HG02852 (cell line): Measurements from ENCODE around the gene DYNC2H1.

Source experiments
- ATAC-seq: cut with Tn5 transposase; IDR thresholded peaks from one replicate; pipeline ENCODE4 v1.9.1; 2021; ENCODE audit warnings: mild to moderate bottlenecking, moderate library complexity; ENCODE audit not compliant: unreplicated experiment

Gene DYNC2H1

GRCh38 chr11:103274025-103274424, 164.8 kb downstream of the DYNC2H1 start:
- ATAC-seq, result no peak

- no peak for ATAC-seq
Observed at GRCh38 chr11:103279821-103280220, 170.6 kb downstream of the DYNC2H1 start.

- no peak for ATAC-seq
Observed at GRCh38 chr11:103281301-103281700, 172.1 kb downstream of the DYNC2H1 start.

DNA sequence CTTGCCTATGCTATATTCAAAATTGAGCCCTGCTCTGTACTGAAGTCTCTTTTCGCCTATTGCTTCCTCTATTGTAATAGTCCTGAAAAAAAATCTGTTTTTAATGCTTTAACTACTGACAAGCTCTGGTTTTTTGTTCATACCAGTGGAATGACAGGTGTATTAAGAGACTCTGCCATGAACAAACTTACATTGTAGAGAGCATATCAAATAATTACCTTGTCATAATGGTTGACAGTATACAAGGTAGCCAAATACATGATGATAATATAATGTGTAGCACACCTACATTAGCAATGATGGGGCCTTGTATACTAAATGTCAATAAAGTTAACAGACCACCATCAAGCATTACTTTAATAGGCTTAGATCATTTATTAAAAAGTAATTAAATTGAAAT, 175.0 kb downstream of the DYNC2H1 start:
- ATAC-seq, result no peak

GRCh38 chr11:103294516-103294915, 185.3 kb downstream of the DYNC2H1 start:
- no peak for ATAC-seq

DNA sequence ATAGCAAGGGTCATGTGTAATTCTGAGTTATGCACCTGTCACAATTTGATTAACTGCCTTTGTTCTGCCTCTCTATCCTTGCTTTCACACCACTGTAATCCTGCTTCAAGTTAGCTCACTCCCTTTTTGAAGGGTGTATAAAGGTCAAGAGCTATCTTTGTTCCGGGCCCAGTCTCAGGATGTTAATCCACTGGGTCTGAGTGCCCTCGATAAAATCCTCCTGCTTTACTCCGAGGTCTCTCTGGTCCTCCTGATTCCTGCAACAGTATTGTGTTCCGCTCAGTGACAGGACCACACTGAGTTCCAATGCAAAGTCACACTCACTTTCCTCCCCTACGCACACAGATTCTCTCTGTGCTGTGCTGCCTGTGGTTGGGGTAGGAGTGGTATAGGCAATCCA, 186.5 kb downstream of the DYNC2H1 start:
- no peak for ATAC-seq

DNA sequence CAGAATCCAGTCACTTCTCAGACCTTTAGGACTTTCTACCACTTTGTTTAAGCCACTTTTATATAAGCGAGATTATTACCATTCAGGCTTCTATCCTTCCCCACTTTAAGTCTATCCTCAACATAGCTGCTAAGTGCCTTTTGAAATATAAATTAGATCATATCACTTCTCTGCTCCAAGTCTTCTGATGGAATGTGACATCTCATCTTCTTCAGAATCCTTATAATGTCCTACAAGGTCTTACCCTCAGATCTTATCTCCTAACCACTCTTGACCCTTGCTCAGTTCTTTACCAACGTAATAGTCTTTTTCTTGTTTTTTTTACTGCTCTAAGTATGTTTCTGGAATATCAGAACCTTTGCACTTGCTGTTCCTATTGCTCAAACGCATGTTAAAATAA, 188.7 kb downstream of the DYNC2H1 start:
- no peak for ATAC-seq

- ATAC-seq, result no peak
Observed at GRCh38 chr11:103315248-103315647, 206.0 kb downstream of the DYNC2H1 start.

DNA sequence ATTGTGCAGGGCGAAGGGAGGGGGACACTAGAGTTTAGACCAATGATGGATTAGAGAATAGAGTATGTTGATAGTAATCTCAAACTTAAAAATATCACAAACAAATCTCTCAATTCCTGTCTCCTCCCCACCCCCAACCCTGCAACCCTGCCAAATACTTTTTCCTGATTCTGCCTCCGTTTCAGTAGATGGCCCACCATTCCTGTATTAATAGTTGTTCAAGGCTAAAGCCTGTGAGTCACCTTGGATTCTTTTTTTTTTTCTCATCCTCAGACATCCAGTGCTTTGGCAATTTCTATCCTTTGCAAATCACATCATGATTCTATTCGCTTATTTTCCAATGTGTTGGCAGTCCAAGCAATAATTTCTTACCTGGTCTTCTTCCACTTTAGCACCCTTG, 207.9 kb downstream of the DYNC2H1 start:
- ATAC-seq, result no peak

- ATAC-seq, result no peak
Observed at GRCh38 chr11:103322821-103323220, 213.6 kb downstream of the DYNC2H1 start.

DNA sequence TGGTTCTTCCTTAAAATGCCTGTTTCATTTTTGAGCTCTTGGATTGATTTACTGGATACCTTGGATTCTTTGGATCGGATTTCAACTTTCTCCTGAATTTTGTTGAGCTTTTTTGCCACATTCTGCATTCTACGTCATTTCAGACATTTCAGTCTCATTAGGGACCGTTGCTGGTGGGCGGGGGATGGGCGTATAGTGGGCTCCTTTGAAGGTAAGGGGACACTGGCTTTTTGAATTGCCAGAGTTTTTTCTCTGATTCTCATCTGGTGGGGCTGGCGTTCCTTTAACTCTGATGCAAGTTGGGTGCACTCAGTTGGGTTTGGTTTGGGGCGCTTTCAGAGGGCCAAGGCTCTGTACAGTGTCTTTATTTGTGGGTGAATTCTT, 216.5 kb downstream of the DYNC2H1 start:
- peak; percentile 14 for ATAC-seq

DNA sequence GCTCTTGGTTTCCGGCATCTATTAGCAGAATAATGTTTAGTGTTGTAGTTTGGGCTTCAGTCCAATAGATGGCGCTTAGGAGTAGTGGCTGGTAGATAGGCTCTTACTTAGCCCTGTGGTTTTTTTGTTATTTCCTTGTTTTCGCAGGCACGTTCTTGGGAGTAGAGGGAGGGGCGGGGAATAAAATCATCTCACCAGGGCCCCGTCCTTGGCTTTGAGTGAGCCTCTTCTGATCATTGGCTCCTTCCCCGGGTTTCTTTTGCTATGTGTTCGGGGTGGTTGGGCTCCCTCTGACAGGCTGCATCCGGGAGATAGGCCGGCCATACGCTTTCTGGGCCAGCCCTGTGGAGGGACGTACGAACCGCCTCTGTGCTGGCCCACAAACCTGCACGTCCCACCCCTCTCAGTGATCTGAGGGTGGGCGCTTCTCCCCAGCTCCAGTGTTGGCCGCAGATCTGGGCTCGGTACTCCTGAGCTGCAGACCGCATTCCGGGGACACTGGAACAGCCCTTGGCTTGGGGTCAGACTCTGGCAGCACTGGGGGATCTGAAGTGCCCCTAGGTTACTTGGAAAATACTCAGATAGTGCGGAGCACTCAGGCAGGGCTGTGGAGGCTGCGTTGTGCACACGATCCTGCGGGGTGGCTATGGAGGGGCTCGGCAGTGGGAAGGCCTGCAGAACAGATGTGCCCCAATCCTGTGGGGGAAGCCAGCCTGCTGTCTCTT, 217.0 kb downstream of the DYNC2H1 start:
- peak; percentile 97 for ATAC-seq

- no peak for ATAC-seq
Observed at GRCh38 chr11:103327721-103328120, 218.5 kb downstream of the DYNC2H1 start.

DNA sequence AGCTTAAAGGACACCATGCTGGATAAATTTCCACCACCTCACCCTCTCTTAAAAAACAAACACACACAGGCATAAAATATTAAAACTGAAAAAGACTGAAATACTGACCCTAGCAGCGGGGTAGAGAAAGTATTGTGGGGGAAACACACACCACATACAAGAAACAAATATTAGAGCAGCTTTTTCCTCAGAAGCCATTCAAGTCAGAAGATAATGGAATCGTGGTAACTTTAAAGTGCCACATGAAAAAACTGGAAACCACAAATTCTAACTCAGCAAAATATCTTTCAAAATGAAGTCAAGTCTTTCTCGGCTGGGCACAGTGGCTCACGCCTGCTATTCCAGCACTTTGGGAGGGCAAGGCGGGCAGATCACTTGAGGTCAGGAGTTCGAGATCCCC, 223.2 kb downstream of the DYNC2H1 start:
- no peak for ATAC-seq

DNA sequence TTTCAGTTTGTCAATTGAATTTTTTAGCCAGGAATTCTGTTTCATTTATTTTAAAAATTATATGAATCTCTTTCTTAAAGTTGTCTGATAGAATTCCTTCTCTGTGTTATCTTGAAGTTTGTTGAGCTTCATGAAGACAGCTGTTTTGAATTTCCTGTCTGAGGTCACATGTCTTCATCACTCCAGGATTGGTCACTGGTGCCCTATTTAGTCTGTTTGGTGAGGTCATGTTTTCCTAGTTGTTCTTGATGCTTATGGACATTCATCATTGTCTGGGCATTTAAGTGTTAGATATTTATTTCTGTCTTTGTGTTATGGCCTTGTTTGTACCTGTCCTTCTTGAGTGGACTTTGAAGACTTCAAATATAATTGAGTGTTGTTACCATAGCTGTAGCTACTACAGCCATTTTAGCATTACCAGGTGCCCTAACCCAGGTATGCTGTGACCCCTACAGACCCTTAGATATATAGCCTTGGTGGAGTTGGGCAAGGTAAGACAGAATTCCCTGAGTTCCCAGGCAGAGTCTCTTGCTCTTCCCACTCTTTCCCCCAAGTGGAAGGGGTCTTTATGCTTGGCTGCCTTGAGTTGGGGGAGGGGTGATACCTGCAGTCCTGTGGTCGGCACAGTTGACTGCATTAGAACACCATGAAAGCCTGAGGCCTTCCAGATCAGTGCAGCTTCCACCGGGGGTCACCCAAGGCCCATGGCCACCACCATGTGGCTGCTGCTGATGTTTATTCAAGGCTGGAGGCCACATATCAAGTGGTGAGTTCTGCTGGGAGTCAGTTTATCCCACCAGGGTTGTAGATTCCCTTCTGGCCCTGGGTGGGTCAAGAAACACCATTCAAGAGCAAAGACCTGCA, 229.6 kb downstream of the DYNC2H1 start:
- ATAC-seq, result no peak

DNA sequence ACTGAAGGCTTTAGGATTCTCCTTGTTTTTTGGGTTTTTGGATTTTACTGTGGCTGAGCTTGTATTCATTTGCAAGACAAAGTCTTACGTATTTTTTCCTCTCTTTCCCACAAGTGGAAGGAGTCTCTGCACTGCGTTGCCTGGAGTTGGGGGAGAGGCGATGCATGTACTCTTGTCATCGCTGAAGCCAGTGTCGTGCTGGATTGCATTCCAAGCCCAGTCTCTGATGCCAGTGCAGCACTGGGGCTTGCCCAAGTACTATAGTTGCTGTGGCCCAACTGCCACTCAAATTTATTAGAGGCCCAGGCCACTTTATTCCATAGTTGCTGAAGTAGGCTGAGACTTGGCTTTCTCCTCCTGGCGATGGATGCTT, 230.2 kb downstream of the DYNC2H1 start:
- no peak for ATAC-seq

GRCh38 chr11:103340956-103341355, 231.7 kb downstream of the DYNC2H1 start:
- no peak for ATAC-seq

GRCh38 chr11:103344886-103345285, 235.7 kb downstream of the DYNC2H1 start:
- ATAC-seq, result no peak

DNA sequence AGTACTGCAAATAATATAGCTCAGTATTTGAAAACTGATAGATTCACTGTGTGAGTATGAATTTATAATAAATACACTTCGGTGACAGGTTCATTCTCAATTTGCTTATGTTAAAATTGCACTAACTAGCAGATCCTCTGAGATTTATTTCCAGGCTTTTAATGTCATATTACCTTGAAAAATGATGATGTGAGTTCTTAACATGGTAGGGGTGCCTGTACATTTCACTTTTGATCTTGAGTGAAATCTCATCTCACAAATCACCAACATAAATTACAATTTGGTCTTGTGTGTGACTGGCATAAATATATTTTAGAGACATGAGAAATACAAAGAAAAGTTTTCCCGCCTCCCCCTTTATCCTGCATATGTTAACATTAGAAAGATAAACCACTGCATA, 240.4 kb downstream of the DYNC2H1 start:
- ATAC-seq, result no peak

DNA sequence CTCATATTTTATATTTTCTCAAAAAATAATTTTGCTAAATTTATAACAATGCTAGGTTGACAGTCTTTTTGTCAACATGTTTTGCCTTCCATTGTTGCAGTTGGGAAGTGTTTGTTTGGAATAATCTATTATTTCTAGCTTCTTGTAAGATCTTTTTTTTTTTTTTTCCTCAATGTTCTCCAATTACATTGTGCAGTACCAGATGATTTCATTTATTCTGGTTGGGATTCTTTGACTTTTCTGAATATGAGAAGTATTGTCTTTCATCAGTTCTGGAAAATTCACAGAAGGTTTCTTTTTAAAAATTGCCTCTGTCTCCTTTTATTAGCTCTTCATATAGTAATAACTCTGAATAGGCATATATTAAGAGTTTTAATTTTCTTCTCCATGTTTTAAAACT, 245.4 kb downstream of the DYNC2H1 start:
- ATAC-seq, result no peak

- ATAC-seq, result no peak
Observed at GRCh38 chr11:103358251-103358650, 249.0 kb downstream of the DYNC2H1 start.

DNA sequence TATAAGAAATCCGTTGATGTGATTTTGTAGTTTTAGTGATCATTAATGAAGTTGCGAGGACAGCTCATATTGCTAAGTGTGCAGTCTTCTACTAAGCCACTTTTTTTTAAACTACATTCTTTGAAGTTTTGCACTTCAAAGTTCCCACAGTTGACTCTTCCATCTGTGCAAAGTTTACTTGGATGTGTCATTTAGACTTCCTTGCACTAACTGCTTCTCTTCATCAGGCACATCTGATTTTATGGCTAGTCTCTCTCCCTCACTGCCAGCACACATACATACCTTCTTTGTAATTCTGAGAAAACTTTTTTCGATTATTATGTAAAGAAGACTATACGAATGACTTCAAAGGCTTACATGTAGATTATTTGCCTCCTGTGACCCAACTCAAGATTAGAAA, 250.0 kb downstream of the DYNC2H1 start:
- ATAC-seq, result no peak
